Vagina (tissue), 2 donors: ENCODE measurements around the gene KCNMB2.

Source experiments
- POLR2AphosphoS5 ChIP-seq, 2 donors: sonication (generic); formaldehyde crosslinking; IDR thresholded peaks; one replicate each; pipeline ENCODE4 v1.9.0; 2017; ENCODE audit warnings: antibody characterized with exemption in 2 of 2, mild to moderate bottlenecking in 2 of 2, low read depth in 1 of 2; ENCODE audit not compliant: insufficient read depth in 1 of 2
- TF ChIP-seq, protein P1 (sequence below), 3 experiments: fragments of 450-650 bp in 2 of 3; fragments of 200-600 bp in 1 of 3; sonication (generic) in 1 of 3; IDR thresholded peaks; one replicate each; pipeline ENCODE4 v1.5.1; 2017 to 2019; ENCODE audit warnings: antibody characterized with exemption in 3 of 3, mild to moderate bottlenecking in 2 of 3, moderate library complexity in 2 of 3

DNA sequence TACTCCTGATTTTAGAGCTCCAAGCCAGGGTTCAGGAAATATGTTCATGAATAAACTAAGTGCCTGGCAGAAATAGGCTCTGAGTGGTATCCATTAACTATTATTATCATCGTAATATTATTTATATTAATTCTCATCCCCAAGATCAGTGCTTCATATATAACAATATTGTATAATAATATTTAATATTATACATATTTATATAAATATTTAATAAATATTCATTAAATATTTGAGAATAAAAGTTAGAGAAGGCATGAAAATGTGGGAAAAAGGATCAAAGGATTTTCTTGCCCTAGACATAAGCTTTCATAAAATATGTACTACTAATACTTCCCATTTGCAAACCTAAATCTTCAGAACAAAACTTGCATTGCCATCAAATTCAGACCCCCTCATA is 338.9 kb downstream of the KCNMB2 start:
- TF ChIP-seq, protein P1, sequence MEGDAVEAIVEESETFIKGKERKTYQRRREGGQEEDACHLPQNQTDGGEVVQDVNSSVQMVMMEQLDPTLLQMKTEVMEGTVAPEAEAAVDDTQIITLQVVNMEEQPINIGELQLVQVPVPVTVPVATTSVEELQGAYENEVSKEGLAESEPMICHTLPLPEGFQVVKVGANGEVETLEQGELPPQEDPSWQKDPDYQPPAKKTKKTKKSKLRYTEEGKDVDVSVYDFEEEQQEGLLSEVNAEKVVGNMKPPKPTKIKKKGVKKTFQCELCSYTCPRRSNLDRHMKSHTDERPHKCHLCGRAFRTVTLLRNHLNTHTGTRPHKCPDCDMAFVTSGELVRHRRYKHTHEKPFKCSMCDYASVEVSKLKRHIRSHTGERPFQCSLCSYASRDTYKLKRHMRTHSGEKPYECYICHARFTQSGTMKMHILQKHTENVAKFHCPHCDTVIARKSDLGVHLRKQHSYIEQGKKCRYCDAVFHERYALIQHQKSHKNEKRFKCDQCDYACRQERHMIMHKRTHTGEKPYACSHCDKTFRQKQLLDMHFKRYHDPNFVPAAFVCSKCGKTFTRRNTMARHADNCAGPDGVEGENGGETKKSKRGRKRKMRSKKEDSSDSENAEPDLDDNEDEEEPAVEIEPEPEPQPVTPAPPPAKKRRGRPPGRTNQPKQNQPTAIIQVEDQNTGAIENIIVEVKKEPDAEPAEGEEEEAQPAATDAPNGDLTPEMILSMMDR (IDR thresholded peaks at IDR 0.05), result no peak
- no peak for TF ChIP-seq POLR2AphosphoS5 (IDR thresholded peaks at IDR 0.05; ENCODE audit: insufficient read depth in 1 of 2, low read depth in 1 of 2)
